Fibroblast of villous mesenchyme (primary cell): ENCODE measurements around the gene OR2L2. TPM values are rescaled to one million over a fixed set of nuclear protein-coding genes. Genes with fewer than 3 reads are reported as not detected.

ENCODE experiments used
- DNase-seq: peaks from one replicate; pipeline ENCODE4 v3.0.0-alpha.2; 2010; ENCODE audit warnings: low read depth
- H3K4me3 ChIP-seq: 2 replicates; pipeline ENCODE4 v1.5.1; 2011; ENCODE audit warnings: low read depth, mild to moderate bottlenecking, low read length
- CTCF ChIP-seq: IDR thresholded peaks from 2 replicates; pipeline ENCODE4 v1.5.1; 2012; ENCODE audit warnings: low read depth, mild to moderate bottlenecking, low read length; ENCODE audit not compliant: insufficient read depth
- total RNA-seq: library from RNA; depleted of rRNA; stranded (reverse); fragments of >200 nt; gene quantifications from 2 replicates; pipeline ENCODE4 v1.2.3, GENCODE V29; 2012

The OR2L2 gene
- total RNA-seq, 1 donor: not detected

- no peak for DNase-seq
- no peak overlapping the region for H3K4me3 ChIP-seq
- TF ChIP-seq CTCF: no peak
These were observed 14.1 kb upstream of the OR2L2 start for GRCh38 chr1:248015803-248016202.

GRCh38 chr1:248045209-248045608 lies 15.3 kb downstream of the OR2L2 start:
- DNase-seq: no peak
- no peak overlapping the region for H3K4me3 ChIP-seq
- TF ChIP-seq CTCF: no peak

GRCh38 chr1:248046536-248046935 lies 16.7 kb downstream of the OR2L2 start, which contains the start of gene OR2L3:
TSS of gene OR2L3 (plus strand) at chr1:248046836. CDS start at chr1:248060682, 13,846 bp downstream.
- no peak for TF ChIP-seq CTCF
- no peak within 1 kb of the TSS for H3K4me3 ChIP-seq
- DNase-seq: no peak

- H3K4me3 ChIP-seq: no peak overlapping the region
- DNase-seq: no peak
- TF ChIP-seq CTCF: no peak
These were observed 17.1 kb downstream of the OR2L2 start for GRCh38 chr1:248047008-248047407.

GRCh38 chr1:248054671-248055070 lies 24.8 kb downstream of the OR2L2 start:
- no peak for TF ChIP-seq CTCF

GRCh38 chr1:248055261-248055660 lies 25.4 kb downstream of the OR2L2 start:
- no peak for TF ChIP-seq CTCF

More at GRCh38 chr1:248054671-248055070, 24.8 kb downstream of the OR2L2 start:
- H3K4me3 ChIP-seq: no peak overlapping the region
- DNase-seq: no peak

GRCh38 chr1:248065071-248065470 lies 35.2 kb downstream of the OR2L2 start:
- H3K4me3 ChIP-seq: no peak overlapping the region
- DNase-seq: no peak
- no peak for TF ChIP-seq CTCF

More at GRCh38 chr1:248055261-248055660, 25.4 kb downstream of the OR2L2 start:
- no peak overlapping the region for H3K4me3 ChIP-seq
- DNase-seq: no peak
